Tracheal epithelial cell (primary cell): Measurements from ENCODE around the gene VMP1. TPM values are rescaled to one million over a fixed set of nuclear protein-coding genes. Genes with fewer than 3 reads are reported as not detected.

Source experiments
- total RNA-seq: library from RNA; depleted of rRNA; stranded (reverse); fragments of >200 nt; gene quantifications from 2 replicates; pipeline ENCODE4 v1.2.1, GENCODE V29; 2014

Gene VMP1
- 85.3 and 139 TPM in 2 replicates for total RNA-seq

DNA sequence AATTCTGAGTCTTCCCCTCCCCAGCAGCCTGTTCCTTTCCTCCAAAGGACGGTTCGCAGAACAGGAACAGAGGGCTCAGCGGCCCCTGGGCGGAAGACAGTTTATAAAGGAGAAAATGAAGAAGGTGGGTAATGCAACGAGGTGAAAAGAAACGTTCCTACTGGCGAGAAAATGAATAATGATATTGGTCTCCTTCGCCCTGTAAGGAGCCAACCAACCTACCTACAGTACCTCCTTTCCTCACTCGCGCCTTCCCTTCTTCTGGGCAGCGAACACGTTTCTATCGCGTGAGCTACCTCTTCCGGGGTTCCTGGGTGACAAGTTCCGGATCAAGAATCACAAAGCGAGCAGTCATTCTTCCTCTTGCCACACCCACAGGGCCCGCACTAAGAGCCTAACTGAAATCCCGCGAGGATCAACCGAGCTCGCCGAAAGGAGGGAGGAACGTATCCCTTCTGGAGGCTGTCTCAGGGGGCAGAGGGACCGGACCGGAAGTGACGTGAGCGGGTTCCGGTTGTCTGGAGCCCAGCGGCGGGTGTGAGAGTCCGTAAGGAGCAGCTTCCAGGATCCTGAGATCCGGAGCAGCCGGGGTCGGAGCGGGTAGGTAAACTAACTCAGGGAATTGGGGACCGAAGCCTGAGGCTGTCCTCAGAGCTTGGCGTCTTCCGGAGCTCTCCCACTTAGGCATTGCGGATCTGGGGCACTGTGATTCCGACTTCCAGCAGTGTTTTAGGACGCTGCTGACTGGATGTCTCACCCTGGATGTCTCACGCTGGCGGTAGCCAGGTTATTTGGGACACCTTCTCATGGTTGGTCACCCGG lies at the start of gene VMP1, which contains the start of gene PTRH2:
Gene VMP1, plus strand, starts transcription at position 506 of the 822 bp plus-strand sequence. CDS start 23,793 bp downstream, outside the sequence.
Gene PTRH2, minus strand, starts transcription at position 282 of the 822 bp plus-strand sequence. CDS start 9,452 bp downstream, outside the sequence.

Other genes with a start within 250 kb of the VMP1 start
- gene DHX40, start 142.0 kb upstream of the VMP1 start, total RNA-seq, result 41.6 and 44.6 TPM in 2 replicates
- 281 and 312 TPM in 2 replicates for gene CLTC, start 87.8 kb upstream of the VMP1 start, total RNA-seq
- gene PTRH2, start 224 bp upstream of the VMP1 start, total RNA-seq, result 24.3 and 25.8 TPM in 2 replicates
- 7.5 and 9.4 TPM in 2 replicates for gene TUBD1, start 185.3 kb downstream of the VMP1 start, total RNA-seq
- 12.3 and 16.4 TPM in 2 replicates for gene RPS6KB1, start 185.5 kb downstream of the VMP1 start, total RNA-seq